ENCODE measurements around the gene MB21D2.
"Not testable (repeated sequence)": the region's sequence is repeated elsewhere in the genome, so short reads cannot be mapped to it uniquely, and the experiment has no call there.

The MB21D2 gene

GRCh38 chr3:192802957-192803899 is 114.4 kb downstream of the MB21D2 start:
- no peak for DNase-seq (ENCODE audit: low read depth in 3 of 3)

GRCh38 chr3:192801985-192802384 is 115.7 kb downstream of the MB21D2 start:
- DNase-seq (ENCODE audit: low read depth in 3 of 3) = no peak

- DNase-seq (ENCODE audit: low read depth in 3 of 3) = no peak
These were observed 117.9 kb downstream of the MB21D2 start for GRCh38 chr3:192799721-192800120.

- DNase-seq (ENCODE audit: low read depth in 3 of 3) = no peak
These were observed 122.6 kb downstream of the MB21D2 start for GRCh38 chr3:192795021-192795420.

- DNase-seq (ENCODE audit: low read depth in 3 of 3) = no peak
These were observed 123.4 kb downstream of the MB21D2 start for GRCh38 chr3:192794216-192794615.

GRCh38 chr3:192788816-192789515 is 128.7 kb downstream of the MB21D2 start:
- DNase-seq (ENCODE audit: low read depth in 3 of 3) = not testable (repeated sequence)

- DNase-seq (ENCODE audit: low read depth in 3 of 3) = no peak
These were observed 139.1 kb downstream of the MB21D2 start for GRCh38 chr3:192778508-192778907.

- not testable (repeated sequence) for DNase-seq (ENCODE audit: low read depth in 3 of 3)
These were observed 143.3 kb downstream of the MB21D2 start for GRCh38 chr3:192774341-192774740.

GRCh38 chr3:192772240-192772894 is 145.3 kb downstream of the MB21D2 start:
- DNase-seq (ENCODE audit: low read depth in 3 of 3) = no peak

GRCh38 chr3:192758654-192759053 is 159.0 kb downstream of the MB21D2 start:
- DNase-seq (ENCODE audit: low read depth in 3 of 3) = no peak

- DNase-seq (ENCODE audit: low read depth in 3 of 3) = no peak
These were observed 166.5 kb downstream of the MB21D2 start for GRCh38 chr3:192751148-192751547.

- DNase-seq (ENCODE audit: low read depth in 3 of 3) = no peak
These were observed 167.5 kb downstream of the MB21D2 start for GRCh38 chr3:192750201-192750600.

GRCh38 chr3:192747746-192748145 is 169.9 kb downstream of the MB21D2 start:
- no peak for DNase-seq (ENCODE audit: low read depth in 3 of 3)

GRCh38 chr3:192747145-192747544 is 170.5 kb downstream of the MB21D2 start:
- no peak for DNase-seq (ENCODE audit: low read depth in 3 of 3)
